ENCODE measurements around the gene FBXO24. TPM values are rescaled to one million over a fixed set of nuclear protein-coding genes. Genes with fewer than 3 reads are reported as not detected.

Gene FBXO24
- total RNA-seq, 1 donor from 2014 or later = 1.2 TPM

DNA sequence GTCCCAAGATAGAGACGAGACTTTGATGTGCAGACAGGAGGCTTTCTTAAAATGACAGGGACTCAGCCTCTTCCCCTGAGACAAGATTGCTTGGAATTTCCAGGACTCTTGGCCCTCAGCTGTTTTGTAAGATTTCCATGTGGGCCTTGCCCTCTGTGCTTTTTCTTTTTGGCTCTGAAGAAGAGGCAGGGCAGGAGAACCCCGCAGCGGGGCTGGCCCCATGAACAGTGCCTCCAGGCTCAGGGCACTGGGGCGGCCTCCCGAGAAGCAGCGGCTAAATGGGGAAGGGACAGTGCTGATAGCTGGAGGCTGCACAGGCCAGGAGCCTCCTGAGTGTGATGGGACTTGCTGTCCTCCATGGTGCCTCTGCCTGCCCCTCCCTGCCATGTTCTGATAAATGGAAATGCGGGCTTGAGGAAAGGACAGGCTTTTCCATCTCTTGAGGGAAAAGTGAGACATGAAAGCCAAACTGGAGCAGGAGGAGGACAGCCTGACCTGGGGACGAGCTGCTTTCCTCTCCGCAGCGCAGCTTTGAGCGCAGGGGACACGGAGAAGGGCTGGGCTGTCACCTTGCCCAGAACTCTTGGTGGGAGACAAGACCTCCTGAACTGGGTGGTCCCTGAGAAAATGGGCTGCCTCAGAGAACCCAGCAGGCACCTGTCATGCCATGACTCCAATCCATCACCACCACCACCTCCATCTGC is 24.5 kb upstream of the FBXO24 start:
- Histone ChIP-seq H3K36me3 (no peaks in the 10 kb centered on the region), H2AFZ (replicated peaks) (no peak overlapping the region), H3K9ac (no peak overlapping the region), H3F3A (ENCODE audit: low read depth) (peaks cover 3% of the 10 kb centered on the region), H3K27ac (no peak overlapping the region), H3K4me1 (no peaks in the 10 kb centered on the region), H4K20me1 (ENCODE audit: low read depth) (no peaks in the 10 kb centered on the region), H3K4me3 (no peak overlapping the region), H3K79me2 (ENCODE audit: low read depth) (no peaks in the 10 kb centered on the region), H3K4me2 (no peak overlapping the region), H3K9me3 (ENCODE audit: low read depth) (no peaks in the 10 kb centered on the region), H3K27me3 (no peaks in the 10 kb centered on the region)
- peaks cover 2% of the 10 kb centered on the region for H3K36me3 Mint-ChIP-seq
- H3K27ac Mint-ChIP-seq = peak overlapping the region; percentile 69
- peaks cover 2% of the 10 kb centered on the region for H3K9me3 Mint-ChIP-seq
- TF ChIP-seq EZH2 (IDR thresholded peaks at IDR 0.05) (no peak), CTCF (IDR thresholded peaks at IDR 0.05) (no peak), EZH2phosphoT487 (IDR thresholded peaks at IDR 0.05) (no peak)
- peaks cover 2% of the 10 kb centered on the region for H3K27me3 Mint-ChIP-seq (ENCODE audit: insufficient read depth, low read depth)
- peaks cover 7% of the 10 kb centered on the region for H3K4me1 Mint-ChIP-seq
- DNase-seq (ENCODE audit: low spot score) = no peak
- no peak overlapping the region for H3K4me3 Mint-ChIP-seq

- no peak for DNase-seq (ENCODE audit: low spot score)
- Histone ChIP-seq H3K79me2 (ENCODE audit: low read depth) (no peaks in the 10 kb centered on the region), H3K27me3 (no peaks in the 10 kb centered on the region), H3K27ac (no peak overlapping the region), H3K4me1 (no peaks in the 10 kb centered on the region), H3F3A (ENCODE audit: low read depth) (peaks cover 3% of the 10 kb centered on the region), H3K36me3 (no peaks in the 10 kb centered on the region), H4K20me1 (ENCODE audit: low read depth) (no peaks in the 10 kb centered on the region), H3K9ac (no peak overlapping the region), H3K9me3 (ENCODE audit: low read depth) (no peaks in the 10 kb centered on the region), H3K4me3 (no peak overlapping the region), H2AFZ (replicated peaks) (no peak overlapping the region), H3K4me2 (no peak overlapping the region)
- peaks cover 2% of the 10 kb centered on the region for H3K27me3 Mint-ChIP-seq (ENCODE audit: insufficient read depth, low read depth)
- H3K4me3 Mint-ChIP-seq = no peak overlapping the region
- peaks cover 15% of the 10 kb centered on the region for H3K4me1 Mint-ChIP-seq
- TF ChIP-seq EZH2phosphoT487 (IDR thresholded peaks at IDR 0.05) = no peak
- TF ChIP-seq CTCF (IDR thresholded peaks at IDR 0.05) = no peak
- TF ChIP-seq EZH2 (IDR thresholded peaks at IDR 0.05) = no peak
- peaks cover 2% of the 10 kb centered on the region for H3K36me3 Mint-ChIP-seq
- H3K9me3 Mint-ChIP-seq = peaks cover 2% of the 10 kb centered on the region
- H3K27ac Mint-ChIP-seq = peak overlapping the region; percentile 42
Observed at GRCh38 chr7:100562195-100563099, 23.7 kb upstream of the FBXO24 start.

DNA sequence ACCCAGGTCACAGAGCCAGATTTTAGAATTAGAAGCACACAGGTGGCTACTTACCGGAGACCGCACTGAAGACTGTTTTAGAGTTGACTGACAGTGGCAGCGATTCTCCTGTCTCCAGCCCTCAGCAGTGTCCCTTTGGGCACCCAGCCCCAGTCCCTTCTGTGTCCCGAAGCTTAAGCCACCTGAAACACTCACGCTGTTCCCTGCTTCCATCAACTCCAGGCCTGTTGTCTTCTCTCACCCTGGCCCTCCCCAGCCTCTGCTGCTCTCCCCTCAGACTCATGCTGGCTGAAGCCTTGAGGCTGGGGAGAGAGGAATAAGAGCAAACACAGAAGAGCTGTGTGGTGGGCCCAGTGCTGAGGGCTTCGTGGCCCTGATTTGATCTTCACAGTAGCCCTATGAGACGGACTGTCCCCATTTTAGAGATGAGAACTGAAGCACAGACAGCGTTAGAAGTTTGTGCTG is 23.0 kb upstream of the FBXO24 start:
- Histone ChIP-seq H4K20me1 (ENCODE audit: low read depth) (no peaks in the 10 kb centered on the region), H3K4me3 (no peak overlapping the region), H3F3A (ENCODE audit: low read depth) (peaks cover 3% of the 10 kb centered on the region), H3K9ac (no peak overlapping the region), H3K36me3 (no peaks in the 10 kb centered on the region), H3K4me2 (no peak overlapping the region), H2AFZ (replicated peaks) (no peak overlapping the region), H3K9me3 (ENCODE audit: low read depth) (no peaks in the 10 kb centered on the region), H3K79me2 (ENCODE audit: low read depth) (no peaks in the 10 kb centered on the region), H3K4me1 (no peaks in the 10 kb centered on the region), H3K27me3 (no peaks in the 10 kb centered on the region), H3K27ac (no peak overlapping the region)
- Mint-ChIP-seq H3K4me1 (peaks cover 22% of the 10 kb centered on the region), H3K36me3 (peaks cover 2% of the 10 kb centered on the region), H3K27ac (peak overlapping the region; percentile 42), H3K9me3 (peaks cover 2% of the 10 kb centered on the region), H3K27me3 (ENCODE audit: insufficient read depth, low read depth) (peaks cover 2% of the 10 kb centered on the region), H3K4me3 (no peak overlapping the region)
- TF ChIP-seq EZH2phosphoT487 (IDR thresholded peaks at IDR 0.05) (no peak), EZH2 (IDR thresholded peaks at IDR 0.05) (no peak), CTCF (IDR thresholded peaks at IDR 0.05) (no peak)
- DNase-seq (ENCODE audit: low spot score) = no peak
